NOMO-1 treated with dmso at 0.1 percent for 144 hours (cell line): ENCODE results near the gene JUN.
"Not testable (repeated sequence)": the region's sequence is repeated elsewhere in the genome, so short reads cannot be mapped to it uniquely, and the experiment has no call there.

Source experiments
- DNase-seq: peaks from one replicate; lab custom pipeline; 2025; ENCODE audit not compliant: unreplicated experiment; lab: John Stamatoyannopoulos, UW

Gene JUN

GRCh38 chr1:58809325-58810010 lies 25.6 kb upstream of the JUN start:
- DNase-seq: no peak

GRCh38 chr1:58808077-58808476 lies 24.2 kb upstream of the JUN start:
- no peak for DNase-seq

- DNase-seq: no peak
Measured at GRCh38 chr1:58805716-58806571, 22.1 kb upstream of the JUN start.

GRCh38 chr1:58804853-58805565 lies 21.2 kb upstream of the JUN start:
- no peak for DNase-seq

- no peak for DNase-seq
Measured at GRCh38 chr1:58803858-58804257, 20.0 kb upstream of the JUN start.

- DNase-seq: no peak
Measured at GRCh38 chr1:58802640-58803399, 19.0 kb upstream of the JUN start.

- DNase-seq: not testable (repeated sequence)
Measured at GRCh38 chr1:58801286-58801685, 17.4 kb upstream of the JUN start.

GRCh38 chr1:58799650-58800049 lies 15.8 kb upstream of the JUN start:
- no peak for DNase-seq

- DNase-seq: no peak
Measured at GRCh38 chr1:58798910-58799442, 15.1 kb upstream of the JUN start.

- DNase-seq: no peak
Measured at GRCh38 chr1:58796416-58796815, 12.6 kb upstream of the JUN start.

GRCh38 chr1:58794585-58794984 lies 10.7 kb upstream of the JUN start:
- DNase-seq: no peak

- DNase-seq: no peak
Measured at GRCh38 chr1:58792846-58793245, 9.0 kb upstream of the JUN start.

GRCh38 chr1:58791106-58791505 lies 7.3 kb upstream of the JUN start:
- no peak for DNase-seq

- no peak for DNase-seq
Measured at GRCh38 chr1:58789996-58790660, 6.3 kb upstream of the JUN start.

GRCh38 chr1:58789322-58789856 lies 5.5 kb upstream of the JUN start:
- DNase-seq: no peak

GRCh38 chr1:58788259-58788658 lies 4.4 kb upstream of the JUN start:
- DNase-seq: no peak

GRCh38 chr1:58786927-58787245 lies 3.0 kb upstream of the JUN start:
- DNase-seq: no peak

GRCh38 chr1:58786184-58786926 lies 2.5 kb upstream of the JUN start:
- DNase-seq: no peak

GRCh38 chr1:58785442-58786058 lies 1.7 kb upstream of the JUN start:
- DNase-seq: no peak
